ENCODE results near the gene IGSF10.

The IGSF10 gene

GRCh38 chr3:151476344-151477018 is 15.6 kb upstream of the IGSF10 start:
- TF ChIP-seq, protein P1, sequence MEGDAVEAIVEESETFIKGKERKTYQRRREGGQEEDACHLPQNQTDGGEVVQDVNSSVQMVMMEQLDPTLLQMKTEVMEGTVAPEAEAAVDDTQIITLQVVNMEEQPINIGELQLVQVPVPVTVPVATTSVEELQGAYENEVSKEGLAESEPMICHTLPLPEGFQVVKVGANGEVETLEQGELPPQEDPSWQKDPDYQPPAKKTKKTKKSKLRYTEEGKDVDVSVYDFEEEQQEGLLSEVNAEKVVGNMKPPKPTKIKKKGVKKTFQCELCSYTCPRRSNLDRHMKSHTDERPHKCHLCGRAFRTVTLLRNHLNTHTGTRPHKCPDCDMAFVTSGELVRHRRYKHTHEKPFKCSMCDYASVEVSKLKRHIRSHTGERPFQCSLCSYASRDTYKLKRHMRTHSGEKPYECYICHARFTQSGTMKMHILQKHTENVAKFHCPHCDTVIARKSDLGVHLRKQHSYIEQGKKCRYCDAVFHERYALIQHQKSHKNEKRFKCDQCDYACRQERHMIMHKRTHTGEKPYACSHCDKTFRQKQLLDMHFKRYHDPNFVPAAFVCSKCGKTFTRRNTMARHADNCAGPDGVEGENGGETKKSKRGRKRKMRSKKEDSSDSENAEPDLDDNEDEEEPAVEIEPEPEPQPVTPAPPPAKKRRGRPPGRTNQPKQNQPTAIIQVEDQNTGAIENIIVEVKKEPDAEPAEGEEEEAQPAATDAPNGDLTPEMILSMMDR (IDR thresholded peaks at IDR 0.05): no peak

DNA sequence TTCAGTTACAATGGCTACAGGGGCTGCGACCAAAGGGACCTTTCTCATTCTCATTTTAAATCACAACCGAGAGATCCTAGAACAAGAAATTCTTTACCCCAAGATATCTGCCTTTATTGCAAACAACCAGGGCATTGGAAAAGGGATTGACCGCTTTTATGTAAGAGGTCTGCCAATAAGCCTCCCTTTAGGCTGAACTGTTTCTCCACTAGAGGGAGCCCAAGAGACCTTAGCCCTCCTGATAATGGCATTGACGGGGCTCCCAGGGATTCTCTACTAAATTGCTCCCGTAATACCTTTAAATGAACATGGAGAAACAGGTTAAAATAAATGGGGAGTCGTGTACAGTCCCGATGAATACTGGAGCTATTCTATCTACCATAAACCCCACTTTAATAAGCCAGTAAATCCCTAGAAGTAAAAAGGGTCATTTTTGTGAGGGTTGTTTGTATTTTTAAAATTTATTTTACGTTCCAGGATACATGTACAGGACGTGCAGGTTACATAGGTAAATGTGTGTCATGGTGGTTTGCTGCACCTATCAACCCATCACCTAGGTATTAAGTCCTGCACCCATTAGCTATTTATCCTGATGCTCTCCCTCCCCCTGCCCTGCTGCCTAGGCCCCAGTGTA is 7.5 kb upstream of the IGSF10 start:
- TF ChIP-seq, protein P1 (IDR thresholded peaks at IDR 0.05): peak; percentile 90

- TF ChIP-seq, protein P1 (IDR thresholded peaks at IDR 0.05): no peak
Observed at GRCh38 chr3:151467069-151467468, 6.2 kb upstream of the IGSF10 start.

DNA sequence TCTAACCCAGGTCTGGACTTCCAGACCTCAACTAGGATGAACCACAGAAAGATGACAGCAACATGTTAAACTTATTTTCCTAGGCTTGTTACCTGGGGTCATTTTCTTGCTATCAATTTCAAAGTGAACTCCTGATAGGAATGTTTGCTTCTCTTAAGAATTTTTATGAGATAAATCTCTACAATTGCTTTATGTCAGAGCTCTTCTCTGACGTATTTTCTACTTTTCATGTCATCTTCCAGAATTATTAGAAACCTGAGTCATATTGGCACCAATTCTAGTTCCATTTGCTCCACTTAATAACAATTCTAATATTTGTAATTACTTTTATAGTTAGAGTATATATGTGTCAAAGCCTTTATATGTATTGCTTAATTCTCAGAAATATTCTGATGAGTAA is 2.1 kb upstream of the IGSF10 start:
- TF ChIP-seq, protein P1 (IDR thresholded peaks at IDR 0.05): no peak

- TF ChIP-seq, protein P1 (IDR thresholded peaks at IDR 0.05): no peak
Observed at GRCh38 chr3:151462278-151462780, 1.5 kb upstream of the IGSF10 start.

DNA sequence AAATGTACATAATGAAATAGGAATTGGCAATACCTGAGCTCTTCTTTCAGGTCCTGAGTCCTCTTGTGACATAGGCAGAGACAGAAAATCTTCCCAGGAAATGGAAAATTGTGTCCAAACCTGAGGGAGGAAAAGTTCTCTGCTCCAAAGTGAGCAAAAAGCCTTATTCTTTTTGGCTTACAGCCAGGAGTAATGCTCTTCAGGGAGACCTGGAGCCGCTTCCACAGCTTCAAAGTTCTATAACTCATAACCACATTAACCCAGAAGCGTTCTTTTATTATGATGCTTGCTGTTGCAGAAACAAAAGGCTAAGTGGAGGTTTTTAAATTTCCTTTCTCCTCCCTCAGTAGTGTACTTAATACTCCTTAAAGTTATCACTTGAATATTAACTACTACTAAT is 633 bp downstream of the IGSF10 start:
- TF ChIP-seq, protein P1 (IDR thresholded peaks at IDR 0.05): no peak

- TF ChIP-seq, protein P1 (IDR thresholded peaks at IDR 0.05): no peak
Observed at GRCh38 chr3:151459358-151459757, 1.5 kb downstream of the IGSF10 start.
